ENCODE data around the gene FH.

Gene FH

GRCh38 chr1:241519308-241520079 is at the start of gene FH:
Gene FH (minus strand): TSS chr1:241519755. CDS start chr1:241519722, 33 bp downstream.
- DNase-seq: peak; percentile 93

- DNase-seq: no peak
Measured at GRCh38 chr1:241560849-241561187, 41.3 kb upstream of the FH start.

- DNase-seq: no peak
Measured at GRCh38 chr1:241560146-241560848, 40.7 kb upstream of the FH start.

DNA sequence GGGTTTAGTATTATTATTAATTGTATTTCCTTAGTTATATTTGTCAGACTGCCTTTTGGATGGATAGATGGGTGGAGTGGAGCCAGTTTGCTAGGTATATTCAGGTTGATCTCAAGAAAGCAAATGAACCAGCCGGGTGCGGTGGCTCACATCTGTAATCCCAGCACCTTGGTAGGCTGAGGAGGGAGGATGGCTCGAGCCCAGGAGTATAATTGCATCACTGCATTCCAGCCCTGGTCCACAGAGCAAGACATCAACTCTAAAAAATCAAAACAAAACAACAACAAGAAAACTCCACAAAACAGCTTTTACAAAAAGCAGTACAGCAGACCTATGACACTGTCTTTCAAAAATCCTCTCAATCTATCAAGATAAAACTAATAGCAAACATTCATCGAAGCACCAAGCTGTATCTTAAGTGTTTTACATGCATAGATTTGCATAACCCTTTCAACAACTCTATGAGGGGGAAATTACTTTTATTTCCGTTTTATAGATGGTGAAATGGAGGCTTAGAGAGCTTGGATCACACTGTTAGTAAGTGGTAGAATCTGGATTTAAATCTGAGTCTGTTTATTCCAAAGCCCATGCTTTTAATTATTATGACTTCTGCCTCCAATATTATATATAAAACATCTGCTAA is 38.1 kb upstream of the FH start:
- DNase-seq: no peak

- no peak for DNase-seq
Measured at GRCh38 chr1:241557031-241557430, 37.5 kb upstream of the FH start.

- no peak for DNase-seq
Measured at GRCh38 chr1:241555526-241555925, 36.0 kb upstream of the FH start.

GRCh38 chr1:241553886-241554592 is 34.5 kb upstream of the FH start:
- DNase-seq: no peak

GRCh38 chr1:241551759-241552638 is 32.4 kb upstream of the FH start:
- DNase-seq: peak; percentile 35

- DNase-seq: no peak
Measured at GRCh38 chr1:241550318-241550717, 30.8 kb upstream of the FH start.

GRCh38 chr1:241548008-241548407 is 28.5 kb upstream of the FH start:
- DNase-seq: no peak

DNA sequence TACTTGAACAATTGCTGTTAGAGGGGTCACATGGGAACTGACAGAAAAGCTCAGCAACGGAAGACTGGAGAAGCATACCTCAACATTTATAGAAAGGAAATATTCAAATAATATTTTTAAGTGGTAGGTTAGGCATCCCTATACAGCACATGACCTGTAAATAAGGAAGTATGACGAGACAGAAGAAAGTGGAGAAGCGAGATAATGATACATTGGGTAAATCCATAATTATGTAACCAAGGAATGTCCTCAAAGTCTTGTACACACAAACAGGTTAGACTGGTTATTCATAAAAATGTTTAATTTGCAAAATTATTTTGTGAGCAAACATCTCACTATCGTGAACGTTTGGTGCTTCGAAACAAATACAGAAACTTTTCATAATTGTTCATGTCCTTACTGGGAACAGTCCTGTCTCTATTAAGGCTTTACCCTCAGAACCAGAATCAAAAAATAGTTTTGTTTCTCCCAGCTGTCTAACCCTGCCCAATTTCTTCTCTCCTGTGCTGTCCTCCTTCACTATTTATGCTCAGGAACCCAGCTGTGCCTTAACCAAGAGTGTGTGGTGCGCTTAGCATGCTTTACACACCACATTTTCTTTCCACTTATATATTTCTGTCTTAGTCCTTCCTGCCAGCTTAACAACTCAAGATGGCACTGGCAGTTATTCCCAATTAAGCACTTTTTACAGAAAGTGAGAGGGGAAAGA is 22.8 kb upstream of the FH start:
- no peak for DNase-seq

GRCh38 chr1:241536969-241537368 is 17.4 kb upstream of the FH start:
- DNase-seq: no peak

- DNase-seq: no peak
Measured at GRCh38 chr1:241536304-241536703, 16.7 kb upstream of the FH start.

- DNase-seq: no peak
Measured at GRCh38 chr1:241533326-241534115, 14.0 kb upstream of the FH start.

DNA sequence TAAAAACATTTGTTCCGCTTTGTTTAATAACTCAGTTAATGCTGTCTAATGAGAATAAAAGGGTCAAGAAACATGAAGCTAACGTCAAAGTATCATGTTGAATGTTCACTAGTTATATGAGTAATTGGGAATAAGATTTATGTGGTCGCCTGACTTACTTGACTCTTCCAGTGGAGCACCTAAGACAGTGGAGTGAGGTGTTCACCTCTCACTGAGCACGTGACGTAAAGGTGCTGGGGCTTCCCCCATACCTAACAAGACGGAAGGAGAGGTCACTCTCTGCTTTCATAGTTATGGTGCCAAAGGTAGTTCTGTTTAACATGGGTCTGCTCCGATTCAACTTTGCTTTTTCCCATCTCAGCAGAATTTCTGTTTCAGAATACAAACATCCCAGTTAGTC is 13.3 kb upstream of the FH start:
- no peak for DNase-seq

DNA sequence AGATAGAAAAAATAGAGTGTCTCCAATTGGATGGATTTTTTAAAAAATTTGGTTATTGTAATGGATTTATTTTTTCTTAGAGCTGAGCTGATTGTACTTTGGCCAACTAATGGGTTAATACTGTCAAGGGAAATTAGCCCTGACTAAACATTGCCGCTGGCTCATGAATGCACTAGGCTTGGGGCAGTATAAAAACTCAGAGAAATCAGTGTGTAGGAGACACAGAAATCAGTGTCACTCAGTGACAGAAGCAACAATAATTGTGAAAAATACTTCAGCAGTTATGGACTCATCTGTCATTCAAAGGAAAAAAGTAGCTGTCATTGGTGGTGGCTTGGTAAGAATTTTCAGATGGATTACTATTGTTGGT is 12.6 kb upstream of the FH start, which contains the start of gene KMO:
Gene KMO, plus strand, starts transcription at position 217 of the 370 bp plus-strand sequence. Its CDS starts 67 bp downstream, at position 284.
- no peak for DNase-seq

- DNase-seq: no peak
Measured at GRCh38 chr1:241531195-241532161, 11.9 kb upstream of the FH start.

- DNase-seq: no peak
Measured at GRCh38 chr1:241527146-241527545, 7.6 kb upstream of the FH start.

- DNase-seq: no peak
Measured at GRCh38 chr1:241525026-241525425, 5.5 kb upstream of the FH start.

DNA sequence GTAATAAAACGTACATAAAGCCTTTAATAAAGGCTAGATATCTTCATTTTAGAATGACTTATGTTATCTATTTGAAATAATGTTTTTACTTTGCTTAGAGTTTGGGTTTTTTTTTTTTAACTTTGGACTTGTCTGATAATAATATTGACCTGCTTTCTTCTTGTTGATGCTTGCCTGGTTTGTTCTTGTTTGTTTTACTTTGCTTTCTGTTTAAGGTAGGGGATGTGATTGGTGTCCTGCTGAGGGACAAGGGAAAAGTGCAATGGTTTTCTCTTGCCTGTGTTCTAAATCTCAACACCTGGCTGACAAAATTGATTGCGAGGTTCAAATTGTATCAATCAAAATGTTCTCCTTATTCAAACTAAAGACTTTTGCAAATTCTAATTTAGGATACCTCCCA is 2.2 kb upstream of the FH start:
- no peak for DNase-seq
